Smooth muscle cell (in vitro differentiated cells): ENCODE data around the gene PLCB4. TPM values are rescaled to one million over a fixed set of nuclear protein-coding genes. Genes with fewer than 3 reads are reported as not detected.

ENCODE experiments used
- DNase-seq: peaks from one replicate; lab custom pipeline; 2025; ENCODE audit not compliant: unreplicated experiment; lab: John Stamatoyannopoulos, UW
- H2AFZ ChIP-seq: fragments of 200-600 bp; sonication (generic); 2 replicates; pipeline ENCODE4 v1.6.0; 2016; ENCODE audit warnings: antibody characterized with exemption, low read depth, mild to moderate bottlenecking
- H3F3A ChIP-seq: fragments of 200-600 bp; sonication (generic); 2 replicates; pipeline ENCODE4 v1.6.0; 2017; ENCODE audit warnings: antibody characterized with exemption, low read depth
- H3K27ac ChIP-seq: fragments of 200-600 bp; sonication (generic); 2 replicates; pipeline ENCODE4 v1.5.1; 2016; ENCODE audit warnings: low read depth, mild to moderate bottlenecking
- H3K27me3 ChIP-seq: fragments of 200-600 bp; sonication (generic); 2 replicates; pipeline ENCODE4 v1.6.1; 2016; ENCODE audit warnings: low read depth, mild to moderate bottlenecking
- H3K36me3 ChIP-seq: fragments of 200-600 bp; sonication (generic); 2 replicates; pipeline ENCODE4 v1.5.1; 2016; ENCODE audit warnings: low read depth
- H3K4me1 ChIP-seq: fragments of 200-600 bp; sonication (generic); 2 replicates; pipeline ENCODE4 v1.5.1; 2016; ENCODE audit warnings: low read depth
- H3K4me2 ChIP-seq: fragments of 200-600 bp; sonication (generic); 2 replicates; pipeline ENCODE4 v1.6.0; 2016; ENCODE audit warnings: mild to moderate bottlenecking
- H3K4me3 ChIP-seq: fragments of 200-600 bp; sonication (generic); 2 replicates; pipeline ENCODE4 v1.5.1; 2016; ENCODE audit warnings: mild to moderate bottlenecking
- H3K79me2 ChIP-seq: fragments of 200-600 bp; sonication (generic); 2 replicates; pipeline ENCODE4 v1.6.0; 2016; ENCODE audit warnings: low read depth, mild to moderate bottlenecking
- H3K9ac ChIP-seq: fragments of 200-600 bp; sonication (generic); 2 replicates; pipeline ENCODE4 v1.6.0; 2016; ENCODE audit warnings: low read depth
- H3K9me3 ChIP-seq: fragments of 200-600 bp; sonication (generic); replicated peaks from 2 replicates; pipeline ENCODE4 v1.5.1; 2016; ENCODE audit warnings: low read depth
- H4K20me1 ChIP-seq: fragments of 200-600 bp; sonication (generic); 2 replicates; pipeline ENCODE4 v1.6.0; 2016; ENCODE audit warnings: low read depth
- WGBS: methylation state at CpG from one replicate; pipeline ENCODE4 v1.1.7; 2016; ENCODE audit warnings: low lambda C conversion rate; 5-methylcytosine and 5-hydroxymethylcytosine counted together
- polyA plus RNA-seq: library from polyadenylated mRNA; unstranded; fragments of >200 nt; fragmentation: Nextera tagmentation; extraction: Ambion mirVana; gene quantifications from 2 replicates; pipeline ENCODE4 v1.2.1, GENCODE V29; 2016
- total RNA-seq: library from RNA; depleted of rRNA; stranded (reverse); fragments of >200 nt; gene quantifications from 2 replicates; pipeline ENCODE4 v1.2.3, GENCODE V29; 2014
- TF ChIP-seq, protein P1 (sequence below): fragments of 200-600 bp; sonication (generic); IDR thresholded peaks from 2 replicates; pipeline ENCODE4 v1.5.1; 2017; ENCODE audit warnings: borderline replicate concordance, mild to moderate bottlenecking, antibody characterized with exemption; ENCODE audit not compliant: insufficient read depth, poor library complexity, severe bottlenecking

PLCB4 gene
- total and polyA plus RNA-seq, 2 experiments from 2014 or later = 3.0 to 5.3 TPM

DNA sequence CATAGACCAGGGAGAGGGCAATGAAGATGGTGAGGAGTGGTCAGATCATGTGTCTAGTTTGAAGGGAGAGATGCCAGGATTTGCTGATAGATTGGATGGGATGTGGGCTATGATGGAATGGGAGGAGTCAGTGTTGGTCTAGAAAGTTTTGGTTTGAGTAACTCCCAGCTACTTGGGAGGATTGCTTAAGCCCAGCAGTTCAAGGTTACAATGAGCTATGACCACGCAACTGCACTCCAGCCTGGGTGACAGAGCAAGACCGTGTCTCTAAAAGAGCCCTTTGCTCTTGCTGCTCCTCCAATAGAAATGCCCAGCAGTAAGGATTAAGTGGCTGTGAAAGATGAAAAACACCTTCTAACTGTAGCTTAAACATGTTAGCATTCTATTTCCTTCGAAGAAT is 427.3 kb downstream of the PLCB4 start:
- H4K20me1 ChIP-seq = no peaks in the 10 kb centered on the region
- peaks cover 6% of the 10 kb centered on the region for H3K27me3 ChIP-seq
- H3K9me3 ChIP-seq = no peaks in the 10 kb centered on the region
- no peak overlapping the region for H3K4me2 ChIP-seq
- H3K9ac ChIP-seq = no peak overlapping the region
- H3K4me1 ChIP-seq = no peaks in the 10 kb centered on the region
- TF ChIP-seq, protein P1, sequence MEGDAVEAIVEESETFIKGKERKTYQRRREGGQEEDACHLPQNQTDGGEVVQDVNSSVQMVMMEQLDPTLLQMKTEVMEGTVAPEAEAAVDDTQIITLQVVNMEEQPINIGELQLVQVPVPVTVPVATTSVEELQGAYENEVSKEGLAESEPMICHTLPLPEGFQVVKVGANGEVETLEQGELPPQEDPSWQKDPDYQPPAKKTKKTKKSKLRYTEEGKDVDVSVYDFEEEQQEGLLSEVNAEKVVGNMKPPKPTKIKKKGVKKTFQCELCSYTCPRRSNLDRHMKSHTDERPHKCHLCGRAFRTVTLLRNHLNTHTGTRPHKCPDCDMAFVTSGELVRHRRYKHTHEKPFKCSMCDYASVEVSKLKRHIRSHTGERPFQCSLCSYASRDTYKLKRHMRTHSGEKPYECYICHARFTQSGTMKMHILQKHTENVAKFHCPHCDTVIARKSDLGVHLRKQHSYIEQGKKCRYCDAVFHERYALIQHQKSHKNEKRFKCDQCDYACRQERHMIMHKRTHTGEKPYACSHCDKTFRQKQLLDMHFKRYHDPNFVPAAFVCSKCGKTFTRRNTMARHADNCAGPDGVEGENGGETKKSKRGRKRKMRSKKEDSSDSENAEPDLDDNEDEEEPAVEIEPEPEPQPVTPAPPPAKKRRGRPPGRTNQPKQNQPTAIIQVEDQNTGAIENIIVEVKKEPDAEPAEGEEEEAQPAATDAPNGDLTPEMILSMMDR = no peak
- H3K4me3 ChIP-seq = no peak overlapping the region
- 87% methylated on average over 3 of the region's 3 CpGs for WGBS
- no peak overlapping the region for H2AFZ ChIP-seq
- no peaks in the 10 kb centered on the region for H3K79me2 ChIP-seq
- no peak for DNase-seq
- no peaks in the 10 kb centered on the region for H3F3A ChIP-seq
- no peak overlapping the region for H3K27ac ChIP-seq
- no peaks in the 10 kb centered on the region for H3K36me3 ChIP-seq

DNA sequence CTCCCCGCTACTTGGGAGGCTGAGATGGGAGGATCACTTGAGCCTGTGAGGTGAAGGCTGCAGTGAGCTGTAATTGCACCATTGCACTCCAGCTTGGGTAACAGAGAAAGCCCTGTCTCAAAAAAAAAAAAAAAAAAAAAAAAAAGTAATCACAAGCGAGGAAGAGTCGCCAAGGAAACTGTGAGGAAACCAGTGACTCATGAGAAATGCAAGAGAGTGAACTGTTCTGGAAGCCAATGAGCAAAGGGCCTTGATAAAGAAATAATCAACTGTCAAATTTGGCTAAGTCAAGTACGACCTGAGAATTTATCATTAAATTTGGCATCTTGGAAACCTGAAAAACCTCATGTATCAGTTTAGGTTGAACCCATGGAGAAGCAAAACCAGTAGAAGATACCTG is 429.4 kb downstream of the PLCB4 start:
- Histone ChIP-seq H4K20me1 (no peaks in the 10 kb centered on the region), H2AFZ (no peak overlapping the region), H3K9me3 (no peaks in the 10 kb centered on the region), H3K4me2 (no peak overlapping the region), H3K36me3 (no peaks in the 10 kb centered on the region), H3K4me1 (no peaks in the 10 kb centered on the region), H3K79me2 (no peaks in the 10 kb centered on the region), H3F3A (no peaks in the 10 kb centered on the region), H3K27me3 (peaks cover 18% of the 10 kb centered on the region), H3K27ac (no peak overlapping the region), H3K4me3 (no peak overlapping the region), H3K9ac (no peak overlapping the region)
- TF ChIP-seq, protein P1 = no peak
- WGBS = 63% methylated on average over 4 of the region's 4 CpGs
- no peak for DNase-seq

DNA sequence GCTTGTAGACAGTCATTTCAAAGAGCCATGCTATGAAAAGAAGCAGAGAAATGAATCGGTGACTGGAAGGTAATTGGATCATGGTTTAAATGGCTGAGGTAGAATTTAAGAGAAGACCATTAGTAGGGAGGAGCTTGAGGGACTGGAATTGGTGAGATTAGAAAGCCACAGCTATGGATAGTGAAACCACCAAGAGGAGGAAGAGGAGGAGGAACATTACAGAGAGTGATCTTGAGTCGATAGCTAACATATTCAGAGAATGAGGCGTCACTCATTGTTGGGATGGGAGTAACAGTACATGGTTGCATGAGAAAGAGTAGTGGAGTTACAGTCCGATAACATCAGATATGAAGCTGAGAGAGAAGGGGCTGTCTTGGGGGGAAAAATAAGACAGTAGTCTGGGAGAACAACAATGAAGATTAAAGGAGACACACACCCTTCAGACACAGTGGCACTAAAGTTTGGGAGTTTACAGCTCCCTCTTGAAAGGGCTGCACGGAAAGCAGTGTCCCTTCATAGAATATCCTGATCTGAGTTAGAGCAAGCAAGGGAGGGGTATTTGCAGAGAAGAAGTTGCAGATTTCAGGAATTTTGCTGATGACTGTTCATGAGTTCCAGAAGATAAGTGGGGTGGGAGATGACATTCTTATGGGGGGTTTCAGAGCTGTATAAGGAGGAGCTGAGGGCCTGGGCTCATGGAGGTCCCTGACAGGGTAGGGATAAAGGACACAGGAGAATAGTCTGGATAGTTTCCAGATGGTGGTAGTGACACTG is 430.4 kb downstream of the PLCB4 start:
- no peak for DNase-seq
- Histone ChIP-seq H3K9ac (no peak overlapping the region), H3K9me3 (no peaks in the 10 kb centered on the region), H3K27ac (no peak overlapping the region), H3K4me3 (no peak overlapping the region), H3K4me2 (no peak overlapping the region), H3K79me2 (no peaks in the 10 kb centered on the region), H3K27me3 (peaks cover 28% of the 10 kb centered on the region), H4K20me1 (no peaks in the 10 kb centered on the region), H2AFZ (no peak overlapping the region), H3K36me3 (no peaks in the 10 kb centered on the region), H3F3A (no peaks in the 10 kb centered on the region), H3K4me1 (no peaks in the 10 kb centered on the region)
- WGBS = 83% methylated on average over 5 of the region's 5 CpGs
- TF ChIP-seq, protein P1 = no peak

DNA sequence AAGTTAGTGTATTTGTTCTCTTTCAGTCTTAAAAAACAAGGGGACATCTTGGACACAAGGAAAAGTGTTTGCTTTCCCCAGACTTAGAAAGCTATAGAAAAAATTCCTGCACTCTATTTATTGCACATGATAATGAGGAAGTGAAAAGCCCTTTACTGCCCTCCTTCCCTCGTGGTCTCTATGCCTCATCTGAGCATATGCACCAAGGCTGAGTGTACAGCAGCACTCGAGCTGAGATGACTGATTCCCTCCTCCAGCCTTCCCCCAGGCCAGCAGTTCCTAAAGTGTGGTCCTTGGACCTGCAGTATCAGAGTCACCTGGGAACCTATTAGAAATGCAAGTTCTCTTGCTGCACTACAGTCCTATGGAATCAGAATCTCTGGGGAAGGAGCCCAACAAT is 431.2 kb downstream of the PLCB4 start:
- 26% methylated on average over 2 of the region's 2 CpGs for WGBS
- Histone ChIP-seq H3K27ac (no peak overlapping the region), H3K9ac (no peak overlapping the region), H3K4me1 (no peaks in the 10 kb centered on the region), H2AFZ (no peak overlapping the region), H3K9me3 (no peaks in the 10 kb centered on the region), H3K36me3 (no peaks in the 10 kb centered on the region), H3K27me3 (peaks cover 34% of the 10 kb centered on the region), H3F3A (no peaks in the 10 kb centered on the region), H4K20me1 (no peaks in the 10 kb centered on the region), H3K4me2 (no peak overlapping the region), H3K79me2 (no peaks in the 10 kb centered on the region), H3K4me3 (no peak overlapping the region)
- no peak for DNase-seq
- TF ChIP-seq, protein P1 = no peak
